ENCODE data around the gene KBTBD4.

The KBTBD4 gene

DNA sequence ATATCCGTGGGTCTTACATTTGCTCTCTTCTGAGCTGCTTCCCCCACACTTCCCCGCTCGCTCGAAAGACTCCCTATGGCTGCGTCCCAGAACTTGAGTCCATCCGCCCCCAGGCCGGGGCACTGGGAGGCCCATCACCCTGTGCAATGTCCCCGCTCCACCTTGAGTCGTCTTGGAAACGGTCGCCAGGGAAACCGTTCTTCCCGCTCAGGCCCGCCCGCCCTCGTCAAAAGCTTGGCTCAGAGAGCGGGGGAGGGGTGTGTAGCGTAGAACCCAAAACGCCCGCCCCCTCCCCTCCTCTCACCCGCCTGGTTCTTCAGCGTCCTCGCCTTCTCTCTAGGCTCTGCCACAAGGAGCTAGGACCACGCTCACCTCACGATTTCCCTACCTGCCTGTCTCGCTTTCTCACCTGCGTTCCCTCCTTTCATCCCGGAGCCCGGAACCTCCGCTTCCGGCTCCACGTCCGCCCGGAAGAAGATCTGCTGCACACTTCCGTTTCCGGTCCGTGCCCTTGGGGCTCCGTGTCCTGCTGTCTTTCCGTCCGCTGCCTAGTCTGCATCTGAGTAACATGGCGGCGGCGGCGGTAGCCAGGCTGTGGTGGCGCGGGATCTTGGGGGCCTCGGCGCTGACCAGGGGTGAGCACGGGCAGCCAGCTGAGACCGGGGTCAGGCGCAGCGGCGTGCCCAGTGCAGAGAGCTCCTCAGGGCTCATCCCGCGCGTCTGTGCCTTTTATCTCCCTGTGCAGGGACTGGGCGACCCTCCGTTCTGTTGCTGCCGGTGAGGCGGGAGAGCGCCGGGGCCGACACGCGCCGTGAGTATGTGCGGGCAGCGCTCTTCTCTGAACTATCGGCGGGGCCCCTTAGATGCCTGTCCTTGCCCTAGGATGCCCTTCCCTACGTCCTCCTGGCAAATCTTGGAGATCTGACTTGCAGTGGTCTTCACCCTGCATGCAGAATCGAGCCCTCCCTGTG lies at the start of gene KBTBD4, which contains the start of gene NDUFS3:
Gene KBTBD4 (minus strand): TSS at position 447 of the 971 bp plus-strand sequence. CDS start 19 bp downstream, at position 428.
Gene NDUFS3 (plus strand): TSS at position 551 of the 971 bp plus-strand sequence. CDS start 18 bp downstream, at position 569.
- TF ChIP-seq, protein P1, sequence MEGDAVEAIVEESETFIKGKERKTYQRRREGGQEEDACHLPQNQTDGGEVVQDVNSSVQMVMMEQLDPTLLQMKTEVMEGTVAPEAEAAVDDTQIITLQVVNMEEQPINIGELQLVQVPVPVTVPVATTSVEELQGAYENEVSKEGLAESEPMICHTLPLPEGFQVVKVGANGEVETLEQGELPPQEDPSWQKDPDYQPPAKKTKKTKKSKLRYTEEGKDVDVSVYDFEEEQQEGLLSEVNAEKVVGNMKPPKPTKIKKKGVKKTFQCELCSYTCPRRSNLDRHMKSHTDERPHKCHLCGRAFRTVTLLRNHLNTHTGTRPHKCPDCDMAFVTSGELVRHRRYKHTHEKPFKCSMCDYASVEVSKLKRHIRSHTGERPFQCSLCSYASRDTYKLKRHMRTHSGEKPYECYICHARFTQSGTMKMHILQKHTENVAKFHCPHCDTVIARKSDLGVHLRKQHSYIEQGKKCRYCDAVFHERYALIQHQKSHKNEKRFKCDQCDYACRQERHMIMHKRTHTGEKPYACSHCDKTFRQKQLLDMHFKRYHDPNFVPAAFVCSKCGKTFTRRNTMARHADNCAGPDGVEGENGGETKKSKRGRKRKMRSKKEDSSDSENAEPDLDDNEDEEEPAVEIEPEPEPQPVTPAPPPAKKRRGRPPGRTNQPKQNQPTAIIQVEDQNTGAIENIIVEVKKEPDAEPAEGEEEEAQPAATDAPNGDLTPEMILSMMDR (IDR thresholded peaks at IDR 0.05): no peak
- TF ChIP-seq ZFX (IDR thresholded peaks at IDR 0.05; ENCODE audit: borderline replicate concordance): no peak
- peak within 1 kb of the TSS; percentile 86 for H3K27ac ChIP-seq

DNA sequence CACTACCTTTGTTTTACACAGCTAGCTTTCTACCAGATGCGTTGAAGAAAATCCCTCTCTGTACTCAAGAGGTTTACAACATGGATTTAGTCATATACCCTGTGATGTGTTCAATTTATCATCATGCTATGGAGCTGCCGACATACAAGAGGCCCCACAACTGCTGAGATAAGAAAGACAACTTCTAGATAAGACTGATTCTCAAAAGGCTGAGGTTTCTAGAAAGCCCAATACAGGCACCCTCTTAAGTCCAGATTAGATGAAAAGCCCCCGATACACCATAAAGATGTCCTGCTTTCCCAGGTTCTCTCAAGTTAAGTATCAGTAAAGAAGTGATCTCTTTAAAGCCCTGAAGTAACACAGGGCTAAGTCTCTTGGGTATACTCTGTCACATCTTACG lies 49.3 kb upstream of the KBTBD4 start:
- H3K27ac ChIP-seq: no peak overlapping the region
- TF ChIP-seq ZFX (IDR thresholded peaks at IDR 0.05; ENCODE audit: borderline replicate concordance): no peak
- TF ChIP-seq, protein P1 (IDR thresholded peaks at IDR 0.05): no peak

DNA sequence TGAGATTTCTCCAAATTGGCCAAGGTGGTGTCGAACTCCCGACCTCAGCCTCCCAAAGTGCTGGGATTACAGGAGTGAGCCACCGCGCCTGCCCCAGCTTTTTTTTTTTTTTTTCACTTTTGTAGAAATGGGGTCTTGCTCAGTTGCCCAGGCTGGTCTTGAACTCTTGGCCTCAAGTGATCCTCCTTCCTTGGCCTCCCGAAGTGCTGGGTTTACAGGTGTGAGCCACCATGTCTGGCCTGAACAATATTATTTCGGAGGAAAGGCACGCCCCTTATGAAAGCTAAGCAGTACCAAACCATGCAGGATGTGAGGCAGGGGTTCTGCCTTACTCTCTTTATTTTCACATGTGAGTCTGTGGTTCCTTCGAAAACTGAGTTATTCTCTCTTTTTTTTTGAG lies 47.5 kb upstream of the KBTBD4 start:
- H3K27ac ChIP-seq: no peak overlapping the region
- no peak for TF ChIP-seq ZFX (IDR thresholded peaks at IDR 0.05; ENCODE audit: borderline replicate concordance)
- TF ChIP-seq, protein P1 (IDR thresholded peaks at IDR 0.05): no peak

DNA sequence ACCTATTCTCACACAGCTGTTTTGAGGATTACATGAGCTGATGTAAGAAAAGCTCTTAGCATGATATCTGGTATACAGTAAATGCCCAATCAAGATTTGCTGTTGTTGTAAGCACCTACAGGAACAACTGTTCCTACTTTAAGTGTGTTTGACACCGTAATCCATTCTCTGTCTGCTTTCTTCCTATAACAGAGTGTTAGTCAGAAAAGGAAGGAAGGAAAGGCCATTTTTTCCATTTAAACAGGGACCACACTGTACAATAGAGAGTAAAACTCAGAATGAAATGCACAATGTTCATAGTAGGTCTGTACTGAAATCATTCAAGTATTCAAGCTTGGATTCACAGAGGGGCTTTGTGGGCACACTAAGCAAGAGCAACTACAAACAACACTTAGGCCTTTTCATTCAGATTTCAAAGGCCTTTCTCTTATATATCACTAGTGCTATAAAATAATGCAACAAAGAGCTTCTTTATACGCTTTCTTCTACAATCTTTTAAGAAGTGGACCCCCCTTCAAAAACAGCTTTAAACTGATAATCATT lies 42.1 kb upstream of the KBTBD4 start:
- no peak for TF ChIP-seq ZFX (IDR thresholded peaks at IDR 0.05; ENCODE audit: borderline replicate concordance)
- TF ChIP-seq, protein P1 (IDR thresholded peaks at IDR 0.05): no peak
- no peak overlapping the region for H3K27ac ChIP-seq

DNA sequence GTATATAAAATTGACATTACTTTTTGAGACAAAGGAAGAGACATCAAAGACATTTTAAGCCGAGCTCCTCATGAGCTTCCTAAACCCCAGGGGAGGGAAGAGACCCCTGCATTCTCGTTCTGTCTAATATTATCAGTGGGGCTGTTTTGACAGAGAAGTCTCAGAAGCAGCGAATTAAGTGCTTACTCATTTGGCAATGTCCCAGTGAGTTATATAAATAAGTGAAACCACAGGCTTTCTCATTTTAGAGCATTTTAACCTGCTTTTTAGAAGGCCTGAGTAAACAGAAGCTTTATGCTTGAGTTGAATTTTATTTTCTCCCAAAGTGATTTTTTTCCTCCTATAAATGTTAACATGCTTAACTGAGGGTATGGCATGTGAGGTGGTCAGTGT lies 38.6 kb upstream of the KBTBD4 start:
- H3K27ac ChIP-seq: no peak overlapping the region

DNA sequence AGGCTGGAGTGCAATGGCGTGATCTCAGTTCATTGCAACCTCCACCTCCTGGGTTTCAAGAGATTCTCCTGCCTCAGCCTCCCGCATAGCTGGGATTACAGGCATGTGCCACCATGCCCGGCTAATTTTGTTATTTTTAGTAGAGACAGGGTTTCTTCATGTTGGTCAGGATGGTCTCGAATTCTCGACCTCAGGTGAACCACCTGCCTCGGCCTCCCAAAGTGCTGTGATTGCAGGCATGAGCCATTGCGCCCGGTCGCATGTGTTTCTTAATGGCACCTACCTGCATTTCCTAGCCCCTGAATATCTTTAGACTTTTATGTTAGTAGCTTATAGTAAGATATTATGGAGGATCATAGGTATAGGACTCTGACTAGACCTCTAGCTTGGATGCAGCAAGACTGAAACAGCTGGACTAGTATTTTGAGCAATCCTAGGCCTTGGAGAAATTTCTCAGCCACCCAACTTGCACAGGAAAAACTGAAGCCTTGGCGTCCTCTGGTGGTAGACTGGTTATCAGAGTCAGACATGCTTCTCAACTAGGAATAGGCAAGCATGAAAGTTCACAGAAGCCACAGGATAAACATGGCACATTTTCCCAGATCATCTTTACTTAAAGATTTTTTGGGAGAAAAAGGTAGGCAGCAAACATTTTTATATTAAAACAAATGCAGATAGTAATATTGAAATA lies 38.1 kb upstream of the KBTBD4 start:
- H3K27ac ChIP-seq: no peak overlapping the region

More for the DNA sequence above, 38.6 kb upstream of the KBTBD4 start:
- TF ChIP-seq, protein P1 (IDR thresholded peaks at IDR 0.05): 0 out of 2 replicates have a peak, but pooled peaks have one; percentile 15
- TF ChIP-seq ZFX (IDR thresholded peaks at IDR 0.05; ENCODE audit: borderline replicate concordance): no peak

More for the DNA sequence above, 38.1 kb upstream of the KBTBD4 start:
- TF ChIP-seq, protein P1 (IDR thresholded peaks at IDR 0.05): peak; percentile 65
- TF ChIP-seq ZFX (IDR thresholded peaks at IDR 0.05; ENCODE audit: borderline replicate concordance): no peak

All from 22Rv1 (cell line).